NCI-H2196 (cell line): ENCODE data around the gene CHID1.

Experiments
- DNase-seq: peaks from one replicate; lab custom pipeline; 2025; ENCODE audit not compliant: unreplicated experiment; lab: John Stamatoyannopoulos, UW

The CHID1 gene

GRCh38 chr11:850775-851763 lies 59.5 kb downstream of the CHID1 start:
- no peak for DNase-seq

GRCh38 chr11:849951-850774 lies 60.4 kb downstream of the CHID1 start:
- DNase-seq: peak; percentile 51

- DNase-seq: peak; percentile 51
Measured at GRCh38 chr11:849104-849824, 61.3 kb downstream of the CHID1 start.

- peak; percentile 66 for DNase-seq
Measured at GRCh38 chr11:848380-848931, 62.2 kb downstream of the CHID1 start.

GRCh38 chr11:847876-848275 lies 62.7 kb downstream of the CHID1 start:
- no peak for DNase-seq

- DNase-seq: no peak
Measured at GRCh38 chr11:846496-847098, 64.0 kb downstream of the CHID1 start.

GRCh38 chr11:845872-846495 lies 64.6 kb downstream of the CHID1 start:
- no peak for DNase-seq

- DNase-seq: peak; percentile 65
Measured at GRCh38 chr11:844693-845644, 65.6 kb downstream of the CHID1 start.

- peak; percentile 57 for DNase-seq
Measured at GRCh38 chr11:843818-844692, 66.6 kb downstream of the CHID1 start.

GRCh38 chr11:843086-843734 lies 67.4 kb downstream of the CHID1 start:
- no peak for DNase-seq

GRCh38 chr11:842370-843002 lies 68.1 kb downstream of the CHID1 start, which contains the start of the genes POLR2L and TSPAN4:
POLR2L (minus strand) TSS chr11:842529; CDS start chr11:842508, 21 bp downstream.
TSPAN4 (plus strand) TSS chr11:842852; CDS start chr11:850305, 7,453 bp downstream.
- DNase-seq: peak; percentile 87

GRCh38 chr11:841981-842369 lies 68.6 kb downstream of the CHID1 start:
- no peak for DNase-seq

- no peak for DNase-seq
Measured at GRCh38 chr11:839875-840617, 70.6 kb downstream of the CHID1 start.

GRCh38 chr11:839280-839623 lies 71.4 kb downstream of the CHID1 start:
- no peak for DNase-seq

GRCh38 chr11:838441-839279 lies 72.0 kb downstream of the CHID1 start:
- no peak for DNase-seq
